Suprapubic skin (tissue), 4 donors: ENCODE data around the gene HMGN5. TPM values are rescaled to one million over a fixed set of nuclear protein-coding genes. Genes with fewer than 3 reads are reported as not detected.

Experiments
- DNase-seq, 2 donors: peaks; one replicate each; pipeline ENCODE4 v3.0.0-alpha.2; 2019; ENCODE audit warnings: low spot score in 2 of 2
- H3K27ac ChIP-seq: fragments of 200-600 bp; sonication (generic); one replicate; pipeline ENCODE4 v1.5.1; 2019
- H3K27me3 ChIP-seq: fragments of 200-600 bp; sonication (generic); one replicate; pipeline ENCODE4 v1.5.1; 2019
- H3K36me3 ChIP-seq: fragments of 200-600 bp; sonication (generic); one replicate; pipeline ENCODE4 v1.5.1; 2019
- H3K4me1 ChIP-seq: fragments of 200-600 bp; sonication (generic); one replicate; pipeline ENCODE4 v1.5.1; 2019
- H3K4me3 ChIP-seq: fragments of 200-600 bp; sonication (generic); one replicate; pipeline ENCODE4 v1.5.1; 2019; ENCODE audit warnings: mild to moderate bottlenecking
- H3K9me3 ChIP-seq: fragments of 200-600 bp; sonication (generic); one replicate; pipeline ENCODE4 v1.5.1; 2019
- EP300 ChIP-seq: sonication (generic); formaldehyde crosslinking; IDR thresholded peaks from one replicate; pipeline ENCODE4 v1.6.1; 2017; ENCODE audit warnings: antibody characterized with exemption
- POLR2A ChIP-seq, 2 donors: fragments of 450-650 bp; IDR thresholded peaks; one replicate each; pipeline ENCODE4 v1.6.1; 2017; ENCODE audit warnings: antibody characterized with exemption in 2 of 2, mild to moderate bottlenecking in 2 of 2, moderate library complexity in 2 of 2
- POLR2AphosphoS5 ChIP-seq, 3 donors: sonication (generic); formaldehyde crosslinking; IDR thresholded peaks; one replicate each; pipeline ENCODE4 v1.6.1; 2017; ENCODE audit warnings: antibody characterized with exemption in 3 of 3
- WGBS: methylation state at CpG from one replicate; pipeline ENCODE4 v1.1.5; 2018; 5-methylcytosine and 5-hydroxymethylcytosine counted together
- total RNA-seq, 4 donors: library from RNA; depleted of rRNA; stranded (reverse); fragments of >200 nt; gene quantifications; one replicate each; pipeline ENCODE4 v1.1.0, GENCODE V29; 2016
- TF ChIP-seq, protein P1 (sequence below), 2 donors: fragments of 200-600 bp in 1 of 2; fragments of 450-650 bp in 1 of 2; sonication (generic) in 1 of 2; IDR thresholded peaks; one replicate each; pipeline ENCODE4 v1.5.1; 2016 to 2019; ENCODE audit warnings: antibody characterized with exemption in 2 of 2, mild to moderate bottlenecking in 1 of 2, moderate library complexity in 1 of 2

Gene HMGN5
- total RNA-seq, 4 donors from 2014 or later, result 0.72 to 8.0 (median 1.9) TPM

- H3K4me3 ChIP-seq, result no peak overlapping the region
- no peaks in the 10 kb centered on the region for H3K27me3 ChIP-seq
- DNase-seq, result no peak
- TF ChIP-seq POLR2AphosphoS5 (IDR thresholded peaks at IDR 0.05) (no peak), EP300 (no peak), POLR2A (IDR thresholded peaks at IDR 0.05) (no peak)
- TF ChIP-seq, protein P1, sequence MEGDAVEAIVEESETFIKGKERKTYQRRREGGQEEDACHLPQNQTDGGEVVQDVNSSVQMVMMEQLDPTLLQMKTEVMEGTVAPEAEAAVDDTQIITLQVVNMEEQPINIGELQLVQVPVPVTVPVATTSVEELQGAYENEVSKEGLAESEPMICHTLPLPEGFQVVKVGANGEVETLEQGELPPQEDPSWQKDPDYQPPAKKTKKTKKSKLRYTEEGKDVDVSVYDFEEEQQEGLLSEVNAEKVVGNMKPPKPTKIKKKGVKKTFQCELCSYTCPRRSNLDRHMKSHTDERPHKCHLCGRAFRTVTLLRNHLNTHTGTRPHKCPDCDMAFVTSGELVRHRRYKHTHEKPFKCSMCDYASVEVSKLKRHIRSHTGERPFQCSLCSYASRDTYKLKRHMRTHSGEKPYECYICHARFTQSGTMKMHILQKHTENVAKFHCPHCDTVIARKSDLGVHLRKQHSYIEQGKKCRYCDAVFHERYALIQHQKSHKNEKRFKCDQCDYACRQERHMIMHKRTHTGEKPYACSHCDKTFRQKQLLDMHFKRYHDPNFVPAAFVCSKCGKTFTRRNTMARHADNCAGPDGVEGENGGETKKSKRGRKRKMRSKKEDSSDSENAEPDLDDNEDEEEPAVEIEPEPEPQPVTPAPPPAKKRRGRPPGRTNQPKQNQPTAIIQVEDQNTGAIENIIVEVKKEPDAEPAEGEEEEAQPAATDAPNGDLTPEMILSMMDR (IDR thresholded peaks at IDR 0.05), result no peak
- WGBS, result 70% methylated on average over 1 of the region's 1 CpG
- no peaks in the 10 kb centered on the region for H3K36me3 ChIP-seq
- H3K27ac ChIP-seq, result no peak overlapping the region
- no peaks in the 10 kb centered on the region for H3K4me1 ChIP-seq
- no peaks in the 10 kb centered on the region for H3K9me3 ChIP-seq
Measured at GRCh38 chrX:81232218-81232617, 30.5 kb upstream of the HMGN5 start.

- TF ChIP-seq POLR2AphosphoS5 (IDR thresholded peaks at IDR 0.05), result no peak
- TF ChIP-seq POLR2A (IDR thresholded peaks at IDR 0.05), result no peak
- TF ChIP-seq, protein P1 (IDR thresholded peaks at IDR 0.05), result no peak
- no peak for TF ChIP-seq EP300
- WGBS, result 62% methylated on average over 1 of the region's 1 CpG
- no peaks in the 10 kb centered on the region for H3K36me3 ChIP-seq
Measured at GRCh38 chrX:81231476-81231875, 29.8 kb upstream of the HMGN5 start.

DNA sequence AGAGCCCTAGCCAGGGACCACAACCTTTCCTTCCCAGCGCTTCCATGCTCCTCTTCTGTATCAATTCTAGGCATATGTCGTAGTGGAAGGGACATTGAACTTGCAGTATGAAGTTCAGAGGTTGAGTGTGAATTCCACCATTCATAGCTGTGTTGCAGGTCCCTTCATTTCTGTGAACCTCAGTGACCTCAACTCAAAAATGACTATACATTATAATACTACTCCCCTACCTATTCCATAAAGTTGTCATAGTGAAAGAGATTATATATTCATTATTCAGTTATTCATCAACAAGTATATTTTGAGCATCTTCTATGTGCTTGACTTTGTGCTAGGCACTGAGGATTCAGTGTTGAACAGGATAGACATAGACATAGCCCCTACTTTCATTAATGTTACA is 28.2 kb upstream of the HMGN5 start:
- Histone ChIP-seq H3K4me1 (no peaks in the 10 kb centered on the region), H3K4me3 (no peak overlapping the region), H3K36me3 (no peaks in the 10 kb centered on the region), H3K27ac (no peak overlapping the region), H3K9me3 (no peaks in the 10 kb centered on the region), H3K27me3 (no peaks in the 10 kb centered on the region)
- 84% methylated on average over 2 of the region's 2 CpGs for WGBS
- TF ChIP-seq EP300, result no peak
- TF ChIP-seq, protein P1 (IDR thresholded peaks at IDR 0.05), result no peak
- TF ChIP-seq POLR2AphosphoS5 (IDR thresholded peaks at IDR 0.05), result no peak
- no peak for TF ChIP-seq POLR2A (IDR thresholded peaks at IDR 0.05)
- DNase-seq, result no peak

More at GRCh38 chrX:81231476-81231875, 29.8 kb upstream of the HMGN5 start:
- Histone ChIP-seq H3K27ac (no peak overlapping the region), H3K9me3 (no peaks in the 10 kb centered on the region), H3K4me3 (no peak overlapping the region), H3K27me3 (no peaks in the 10 kb centered on the region), H3K4me1 (no peaks in the 10 kb centered on the region)
- DNase-seq, result no peak

- TF ChIP-seq, protein P1 (IDR thresholded peaks at IDR 0.05), result no peak
- no peak for TF ChIP-seq POLR2AphosphoS5 (IDR thresholded peaks at IDR 0.05)
- TF ChIP-seq EP300, result no peak
- TF ChIP-seq POLR2A (IDR thresholded peaks at IDR 0.05), result no peak
- DNase-seq, result no peak
- Histone ChIP-seq H3K9me3 (no peaks in the 10 kb centered on the region), H3K27ac (no peak overlapping the region), H3K36me3 (no peaks in the 10 kb centered on the region), H3K4me3 (no peak overlapping the region), H3K4me1 (no peaks in the 10 kb centered on the region), H3K27me3 (no peaks in the 10 kb centered on the region)
- 86% methylated on average over 2 of the region's 3 CpGs for WGBS
Measured at GRCh38 chrX:81229229-81229628, 27.5 kb upstream of the HMGN5 start.

- TF ChIP-seq POLR2AphosphoS5 (IDR thresholded peaks at IDR 0.05) (no peak), EP300 (no peak), POLR2A (IDR thresholded peaks at IDR 0.05) (no peak)
- TF ChIP-seq, protein P1 (IDR thresholded peaks at IDR 0.05), result no peak
Measured at GRCh38 chrX:81215685-81216084, 14.0 kb upstream of the HMGN5 start.

More at GRCh38 chrX:81215685-81216084, 14.0 kb upstream of the HMGN5 start:
- no peaks in the 10 kb centered on the region for H3K9me3 ChIP-seq
- WGBS, result 36% methylated on average over 1 of the region's 1 CpG
- no peak overlapping the region for H3K27ac ChIP-seq
- no peaks in the 10 kb centered on the region for H3K4me1 ChIP-seq
- no peaks in the 10 kb centered on the region for H3K36me3 ChIP-seq
- DNase-seq, result no peak
- no peaks in the 10 kb centered on the region for H3K27me3 ChIP-seq
- H3K4me3 ChIP-seq, result no peak overlapping the region
